Right ventricle myocardium inferior (tissue), 1 donor: Measurements from ENCODE around the gene MKNK1. TPM values are rescaled to one million over a fixed set of nuclear protein-coding genes. Genes with fewer than 3 reads are reported as not detected.
A peak's percentile ranks its signal among the peaks of the same experiment; 100 is the strongest.

Experiments used
- ATAC-seq: fragments of 200-7000 bp; cut with Tn5 transposase; one replicate; pipeline ENCODE4 v1.9.1; 2020; ENCODE audit warnings: mild to moderate bottlenecking, moderate library complexity
- DNase-seq: peaks from one replicate; pipeline ENCODE4 v3.0.0; 2021; ENCODE audit errors: missing footprints
- intact Hi-C: fragments of 100-400 bp; cut with DNase I; formaldehyde crosslinking; loops from one replicate; pipeline ENCODE4 v1.11.0; 2022
- total RNA-seq: library from RNA; stranded (reverse); fragmentation: NEBNext Ultra II Directional; extraction: Animal tissue kit (Norgen Biotek cat#: 25700); gene quantifications from one replicate; pipeline ENCODE4 v1.2.1, GENCODE V29; 2021
- donor health status: DM: no; HTN: yes; CAD: no; lungs with severe emphysema.

The MKNK1 gene
- total RNA-seq, 1 donor from 2014 or later: 39.8 TPM

- DNase-seq (peak; percentile 58), ATAC-seq (no peak)
- intact Hi-C loops: no loop called here
Observed at GRCh38 chr1:46530791-46531409, 73.2 kb downstream of the MKNK1 start.

GRCh38 chr1:46530311-46530710, 73.8 kb downstream of the MKNK1 start:
- no peak for ATAC-seq
- intact Hi-C loops: no loop called here
- DNase-seq: peak; percentile 9

GRCh38 chr1:46529031-46529630, 74.9 kb downstream of the MKNK1 start:
- intact Hi-C loops: loop anchor here (2.0 to 5.0 kb wide), 2 partner anchors 52 to 122 kb away; no protein-coding TSS in a partner anchor
- peak; percentile 16 for DNase-seq

DNA sequence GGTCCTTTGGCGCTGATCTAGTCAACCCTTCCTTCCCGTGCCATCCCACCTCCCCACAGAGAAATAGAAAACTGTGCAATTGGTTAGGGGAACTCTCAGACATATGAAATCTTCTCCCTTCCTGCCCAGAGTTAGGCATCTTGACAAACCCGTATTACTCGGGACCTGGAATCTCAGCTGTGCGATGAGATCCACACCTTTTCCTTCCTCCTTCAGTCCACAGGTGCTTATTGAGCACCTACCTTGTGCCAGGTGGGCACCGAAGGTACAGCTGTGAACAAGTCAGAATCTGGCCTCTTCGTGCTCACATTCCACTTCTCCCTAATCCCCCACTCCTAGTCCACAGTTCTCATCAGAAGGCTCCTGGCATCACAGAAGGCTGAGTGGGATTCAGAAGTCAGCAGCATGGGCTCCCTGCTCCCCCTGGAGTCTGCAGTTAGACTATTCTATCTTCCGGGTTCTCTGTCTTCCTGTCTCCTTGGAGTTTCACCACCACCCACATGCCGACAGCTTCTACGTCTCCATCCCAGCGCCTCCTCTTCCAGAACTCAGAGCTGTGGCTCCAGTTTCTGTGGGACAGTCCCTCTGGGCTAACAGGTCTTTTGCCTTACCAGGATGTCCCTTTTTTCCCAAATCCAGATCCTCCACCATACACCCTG, 75.6 kb downstream of the MKNK1 start:
- DNase-seq (peak; percentile 23), ATAC-seq (no peak)
- intact Hi-C loops: loop anchor here (1.0 to 5.0 kb wide), 4 partner anchors 51 to 122 kb away; no protein-coding TSS in a partner anchor

More at GRCh38 chr1:46529031-46529630, 74.9 kb downstream of the MKNK1 start:
- no peak for ATAC-seq

GRCh38 chr1:46527474-46528296, 76.4 kb downstream of the MKNK1 start:
- peak; percentile 80 for ATAC-seq
- intact Hi-C loops: loop anchor here (1.0 to 5.0 kb wide), 4 partner anchors 50 to 121 kb away; no protein-coding TSS in a partner anchor

GRCh38 chr1:46526691-46527291, 77.3 kb downstream of the MKNK1 start:
- intact Hi-C loops: loop anchor here (5.0 kb wide), 1 partner anchor 49 kb away; no protein-coding TSS in a partner anchor
- DNase-seq (peak; percentile 46), ATAC-seq (no peak)

More at GRCh38 chr1:46527474-46528296, 76.4 kb downstream of the MKNK1 start:
- DNase-seq: peak; percentile 90

DNA sequence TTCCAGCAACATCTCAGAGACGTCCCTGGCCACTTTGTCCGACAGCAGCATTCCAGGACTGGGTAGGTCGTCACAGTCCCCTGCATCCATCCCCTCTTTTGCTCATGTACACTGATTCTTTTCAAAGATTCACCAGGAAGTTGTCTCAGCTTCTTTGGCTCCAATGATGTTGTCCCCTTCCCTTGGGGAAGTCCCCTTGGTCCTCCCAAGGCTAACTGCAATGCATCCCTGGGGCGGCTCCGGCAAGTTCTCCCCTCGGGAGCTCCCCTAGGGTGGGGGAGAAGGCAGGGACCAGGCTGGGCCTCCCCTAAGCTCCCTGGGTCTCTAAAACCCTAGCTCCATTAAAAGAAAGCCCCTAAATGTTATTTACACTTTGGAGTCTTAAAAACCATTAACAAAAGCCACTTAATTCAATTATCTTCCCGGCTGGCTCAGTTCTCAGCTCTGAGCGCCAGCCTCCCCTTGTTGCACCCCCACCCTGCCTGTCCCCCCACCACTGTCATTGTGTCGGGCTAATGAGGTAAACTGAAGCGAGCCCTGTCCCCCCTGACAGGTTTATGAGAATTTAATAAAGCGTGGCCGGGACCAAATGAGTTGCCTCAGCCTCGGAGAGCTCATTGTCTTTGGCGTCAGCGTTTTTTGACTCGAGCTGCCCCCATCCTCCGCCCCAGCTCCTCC, 77.9 kb downstream of the MKNK1 start:
- ATAC-seq (no peak), DNase-seq (no peak)
- intact Hi-C loops: loop anchor here (5.0 kb wide), 1 partner anchor 49 kb away; no protein-coding TSS in a partner anchor

GRCh38 chr1:46525253-46525983, 78.7 kb downstream of the MKNK1 start:
- intact Hi-C loops: loop anchor here (5.0 kb wide), 1 partner anchor 48 kb away; no protein-coding TSS in a partner anchor
- ATAC-seq: no peak
- DNase-seq: peak; percentile 70

- intact Hi-C loops: loop anchor here (5.0 kb wide), 1 partner anchor 48 kb away; no protein-coding TSS in a partner anchor
- no peak for DNase-seq
Observed at GRCh38 chr1:46524843-46525242, 79.2 kb downstream of the MKNK1 start.

GRCh38 chr1:46523496-46524353, 80.3 kb downstream of the MKNK1 start:
- intact Hi-C loops: no loop called here
- ATAC-seq: no peak
- DNase-seq: no peak

More at GRCh38 chr1:46524843-46525242, 79.2 kb downstream of the MKNK1 start:
- no peak for ATAC-seq

DNA sequence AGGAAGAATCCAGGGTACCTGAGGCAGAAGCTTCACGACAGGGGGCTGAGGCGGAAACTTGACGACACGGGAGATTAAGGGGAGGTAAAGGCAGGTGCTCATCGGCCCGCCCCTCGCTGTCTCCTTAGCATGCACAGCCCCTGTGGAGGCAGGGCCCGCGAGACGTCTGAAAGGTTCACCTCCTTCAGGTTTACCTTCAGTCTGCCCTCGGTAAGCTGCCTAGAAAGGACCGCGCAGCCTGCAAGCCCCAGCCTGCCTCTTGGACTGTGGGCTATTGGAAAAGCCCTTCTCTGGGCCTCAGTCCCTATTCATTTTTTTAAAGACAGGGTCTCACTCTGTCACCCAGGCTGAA, 81.1 kb downstream of the MKNK1 start:
- DNase-seq (no peak), ATAC-seq (no peak)
- intact Hi-C loops: no loop called here

DNA sequence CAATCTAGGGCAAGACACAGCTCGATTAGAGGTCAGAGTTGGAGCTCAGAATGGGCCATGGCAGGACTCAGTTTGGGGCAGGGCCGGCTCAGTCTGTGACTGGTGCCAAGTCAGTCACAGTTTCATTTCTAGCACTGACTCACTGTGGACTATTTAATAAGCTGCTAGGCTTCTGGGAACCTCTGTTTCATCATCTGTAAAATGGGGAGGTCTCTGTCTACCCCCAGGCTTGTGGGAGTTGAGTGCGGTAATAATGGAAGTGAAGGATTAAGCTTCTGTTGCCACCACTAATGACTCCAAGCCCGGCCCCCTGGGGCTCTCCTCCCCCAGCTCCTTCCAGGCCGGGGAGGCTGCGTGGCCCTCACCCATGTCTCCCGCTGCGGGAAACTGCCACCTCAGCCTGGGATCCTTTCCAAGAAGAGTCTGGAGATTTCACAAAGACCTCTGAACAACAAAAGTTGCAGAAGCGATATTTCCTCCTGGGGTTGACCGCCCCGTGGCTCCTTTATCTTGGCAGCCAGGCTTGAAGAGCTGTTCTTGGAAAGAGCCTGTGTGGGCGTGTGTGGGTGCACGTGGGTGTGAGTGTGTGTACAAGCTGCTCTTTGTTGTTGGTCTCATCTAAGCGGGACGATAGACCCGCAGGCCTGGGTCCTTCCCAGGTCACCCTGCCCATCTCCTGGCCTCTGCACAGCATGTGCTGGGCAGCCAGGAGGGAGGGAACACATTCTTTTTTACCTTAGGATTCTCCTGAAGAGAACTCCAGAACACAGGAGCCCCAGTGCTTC, 81.7 kb downstream of the MKNK1 start:
- intact Hi-C loops: no loop called here
- ATAC-seq: peak; percentile 46
- no peak for DNase-seq

DNA sequence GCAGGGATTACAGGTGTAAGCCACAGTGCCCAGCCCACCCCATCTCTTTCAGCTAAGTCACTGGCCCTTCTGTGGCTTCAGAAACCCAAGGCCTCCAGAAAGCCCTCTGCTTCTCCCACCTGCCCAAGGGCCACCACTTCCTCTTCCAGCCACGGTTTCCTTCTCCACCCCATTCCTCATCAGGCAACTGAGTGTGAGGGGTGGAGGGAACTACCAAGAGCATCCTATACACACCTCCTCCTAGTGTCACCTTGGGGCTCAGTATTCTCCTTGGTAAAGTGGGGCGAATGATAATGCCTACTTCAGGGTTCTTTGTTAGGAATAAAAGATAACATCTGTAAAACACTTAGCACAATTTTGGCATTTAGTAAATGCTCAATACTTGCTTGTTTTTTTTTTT, 82.7 kb downstream of the MKNK1 start:
- DNase-seq: no peak
- intact Hi-C loops: no loop called here
- no peak for ATAC-seq

DNA sequence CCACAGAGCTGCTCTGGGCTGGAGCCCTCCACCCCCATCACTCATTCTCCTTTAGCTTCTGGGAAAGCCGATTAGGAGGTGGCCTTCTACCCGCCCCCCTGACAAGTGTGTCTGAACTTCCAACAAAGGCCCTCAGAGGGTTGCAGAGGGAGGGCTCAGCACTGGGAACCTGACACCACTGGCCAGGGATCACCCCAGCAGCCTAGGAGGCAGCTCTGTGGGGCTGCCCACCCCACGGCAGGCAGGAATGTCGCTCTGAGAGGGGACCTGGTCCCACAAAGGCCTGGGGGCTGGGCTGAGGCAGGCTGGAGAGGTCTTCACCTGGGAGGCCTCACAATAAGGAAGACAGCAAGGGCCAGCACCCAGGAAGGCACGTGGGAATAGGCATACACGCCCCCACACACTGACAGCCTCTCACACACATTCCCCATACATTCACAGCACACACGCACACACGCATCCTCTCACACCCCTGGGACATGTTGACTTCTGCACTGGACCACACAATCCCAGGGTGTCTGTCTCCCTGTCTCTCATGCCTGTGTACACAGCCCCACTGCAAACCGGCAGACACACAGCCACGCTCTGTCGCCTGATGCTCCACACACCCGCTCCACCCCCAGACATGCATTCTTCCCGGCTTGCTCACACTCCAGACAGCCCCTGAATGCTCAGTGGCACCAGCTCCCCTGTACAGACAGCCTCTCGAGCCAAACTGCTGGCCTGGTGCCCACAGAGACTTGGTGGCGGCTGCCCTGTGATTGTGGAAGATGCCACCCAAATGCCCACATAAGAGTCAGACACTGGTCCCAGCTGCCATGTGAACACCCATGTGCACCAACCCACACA, 83.8 kb downstream of the MKNK1 start:
- intact Hi-C loops: no loop called here
- peak; percentile 58 for DNase-seq
- ATAC-seq: no peak

- peak; percentile 6 for DNase-seq
- ATAC-seq: no peak
- intact Hi-C loops: no loop called here
Observed at GRCh38 chr1:46519209-46519608, 84.9 kb downstream of the MKNK1 start.
